Lower leg skin (tissue), 4 donors: ENCODE measurements around the gene TMEM163. TPM values are rescaled to one million over a fixed set of nuclear protein-coding genes. Genes with fewer than 3 reads are reported as not detected.

Experiments used
- DNase-seq, 2 donors: peaks; one replicate each; pipeline ENCODE4 v3.0.0-alpha.2; 2019; ENCODE audit warnings: low spot score in 2 of 2
- H3K4me3 ChIP-seq: fragments of 200-600 bp; sonication (generic); 2 replicates; pipeline ENCODE4 v1.5.1; 2017; ENCODE audit warnings: mild to moderate bottlenecking, low read depth; ENCODE audit not compliant: poor library complexity, severe bottlenecking
- POLR2A ChIP-seq, 2 donors: fragments of 450-650 bp; IDR thresholded peaks; one replicate each; pipeline ENCODE4 v1.6.1; 2016 to 2017; ENCODE audit warnings: antibody characterized with exemption in 2 of 2, mild to moderate bottlenecking in 1 of 2, moderate library complexity in 1 of 2
- WGBS, 2 donors: methylation state at CpG; one replicate each; pipeline ENCODE4 v1.1.5; 2018; 5-methylcytosine and 5-hydroxymethylcytosine counted together
- intact Hi-C: fragments of 100-400 bp; cut with DNase I; formaldehyde crosslinking; loops from one replicate; pipeline ENCODE4 v1.15.0; 2023; ENCODE audit warnings: low total_unique reads
- total RNA-seq, 4 donors: library from RNA; depleted of rRNA; stranded (reverse); fragments of >200 nt; gene quantifications; one replicate each; pipeline ENCODE4 v1.1.0, GENCODE V29; 2016
- TF ChIP-seq, protein P1 (sequence below), 3 donors: fragments of 450-650 bp; IDR thresholded peaks; one replicate each; pipeline ENCODE4 v1.5.1; 2016; ENCODE audit warnings: antibody characterized with exemption in 3 of 3, mild to moderate bottlenecking in 3 of 3, moderate library complexity in 2 of 3

The TMEM163 gene
- total RNA-seq, 4 donors from 2014 or later = 0.19 to 0.46 TPM; not detected in 2

- intact Hi-C loops = loop anchor here (10.0 kb wide), 1 partner anchor 301 kb away; no protein-coding TSS in a partner anchor
- TF ChIP-seq, protein P1, sequence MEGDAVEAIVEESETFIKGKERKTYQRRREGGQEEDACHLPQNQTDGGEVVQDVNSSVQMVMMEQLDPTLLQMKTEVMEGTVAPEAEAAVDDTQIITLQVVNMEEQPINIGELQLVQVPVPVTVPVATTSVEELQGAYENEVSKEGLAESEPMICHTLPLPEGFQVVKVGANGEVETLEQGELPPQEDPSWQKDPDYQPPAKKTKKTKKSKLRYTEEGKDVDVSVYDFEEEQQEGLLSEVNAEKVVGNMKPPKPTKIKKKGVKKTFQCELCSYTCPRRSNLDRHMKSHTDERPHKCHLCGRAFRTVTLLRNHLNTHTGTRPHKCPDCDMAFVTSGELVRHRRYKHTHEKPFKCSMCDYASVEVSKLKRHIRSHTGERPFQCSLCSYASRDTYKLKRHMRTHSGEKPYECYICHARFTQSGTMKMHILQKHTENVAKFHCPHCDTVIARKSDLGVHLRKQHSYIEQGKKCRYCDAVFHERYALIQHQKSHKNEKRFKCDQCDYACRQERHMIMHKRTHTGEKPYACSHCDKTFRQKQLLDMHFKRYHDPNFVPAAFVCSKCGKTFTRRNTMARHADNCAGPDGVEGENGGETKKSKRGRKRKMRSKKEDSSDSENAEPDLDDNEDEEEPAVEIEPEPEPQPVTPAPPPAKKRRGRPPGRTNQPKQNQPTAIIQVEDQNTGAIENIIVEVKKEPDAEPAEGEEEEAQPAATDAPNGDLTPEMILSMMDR (IDR thresholded peaks at IDR 0.05) = no peak
- no peak for TF ChIP-seq POLR2A (IDR thresholded peaks at IDR 0.05)
- WGBS, 2 donors = 90 to 95% methylated on average over 2 of the region's 2 CpGs
Observed at GRCh38 chr2:134416018-134416417, 302.8 kb downstream of the TMEM163 start.

DNA sequence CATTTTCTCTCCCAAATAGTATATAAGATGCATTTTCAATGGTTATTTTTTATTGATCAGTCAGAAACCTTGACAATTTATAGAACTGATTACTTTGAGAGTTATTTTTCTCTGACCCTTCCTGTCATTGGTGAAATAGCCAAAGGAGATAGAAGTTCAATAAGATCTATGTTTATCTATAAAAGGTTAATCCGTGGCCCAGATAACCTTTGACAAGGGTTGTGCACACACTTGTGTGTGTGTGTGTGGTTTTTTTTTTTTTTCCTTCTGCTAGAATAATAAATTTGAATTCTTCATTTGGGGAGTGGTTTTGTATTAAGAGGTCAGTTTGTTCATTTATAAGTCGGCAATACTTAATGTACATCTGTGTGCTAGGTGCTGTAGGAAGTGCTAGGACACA lies 304.9 kb downstream of the TMEM163 start:
- TF ChIP-seq POLR2A (IDR thresholded peaks at IDR 0.05) = no peak
- TF ChIP-seq, protein P1 (IDR thresholded peaks at IDR 0.05) = no peak
- no peak for DNase-seq
- WGBS, 2 donors = 76 to 95% methylated on average over 2 of the region's 2 CpGs
- intact Hi-C loops = loop anchor here (10.0 kb wide), 1 partner anchor 299 kb away; no protein-coding TSS in a partner anchor
- no peak overlapping the region for H3K4me3 ChIP-seq

More at GRCh38 chr2:134416018-134416417, 302.8 kb downstream of the TMEM163 start:
- no peak for DNase-seq
- H3K4me3 ChIP-seq = no peak overlapping the region

DNA sequence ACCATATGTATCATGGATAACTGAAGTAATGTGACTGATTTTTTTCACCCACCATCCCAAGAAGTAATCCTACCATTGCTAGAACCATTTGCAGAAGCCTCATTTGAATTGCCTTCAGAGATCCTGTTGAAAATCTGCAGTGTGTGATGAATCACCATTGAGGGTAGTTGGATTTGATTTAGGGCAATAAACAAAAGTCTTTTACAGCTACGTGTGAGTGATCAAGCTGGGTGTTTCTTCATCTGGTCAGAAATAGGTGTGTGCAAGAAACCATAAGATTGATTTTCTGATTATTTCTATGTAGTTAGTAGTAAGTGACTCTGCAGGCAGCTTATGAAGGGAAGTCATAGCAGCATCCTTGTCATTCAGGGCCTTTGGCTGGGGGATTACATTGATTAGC lies 305.4 kb downstream of the TMEM163 start:
- WGBS, 2 donors = 70% methylated on average over 1 of the region's 1 CpG
- intact Hi-C loops = loop anchor here (10.0 kb wide), 1 partner anchor 299 kb away; no protein-coding TSS in a partner anchor
- no peak for DNase-seq
- no peak for TF ChIP-seq POLR2A (IDR thresholded peaks at IDR 0.05)
- TF ChIP-seq, protein P1 (IDR thresholded peaks at IDR 0.05) = no peak
- H3K4me3 ChIP-seq = no peak overlapping the region

- WGBS, 2 donors = 83 to 89% methylated on average over 8 of the region's 8 CpGs
- H3K4me3 ChIP-seq = no peak overlapping the region
- no peak for DNase-seq
- TF ChIP-seq, protein P1 (IDR thresholded peaks at IDR 0.05) = no peak
- no peak for TF ChIP-seq POLR2A (IDR thresholded peaks at IDR 0.05)
- intact Hi-C loops = loop anchor here (10.0 kb wide), 1 partner anchor 298 kb away; no protein-coding TSS in a partner anchor
Observed at GRCh38 chr2:134412639-134412999, 306.2 kb downstream of the TMEM163 start.

GRCh38 chr2:134411828-134412638 lies 306.8 kb downstream of the TMEM163 start:
- intact Hi-C loops = loop anchor here (10.0 kb wide), 1 partner anchor 297 kb away; no protein-coding TSS in a partner anchor
- peak; percentile 63 to 93 for DNase-seq
- no peak for TF ChIP-seq POLR2A (IDR thresholded peaks at IDR 0.05)
- TF ChIP-seq, protein P1 (IDR thresholded peaks at IDR 0.05) = no peak
- 51 to 54% methylated on average over 8 of the region's 8 CpGs for WGBS, 2 donors
- H3K4me3 ChIP-seq = no peak overlapping the region
